Ovary (tissue), 9 donors: ENCODE measurements around the gene LPIN1. TPM values are rescaled to one million over a fixed set of nuclear protein-coding genes. Genes with fewer than 3 reads are reported as not detected.

Experiments
- DNase-seq, 5 donors: peaks; one replicate each; pipeline ENCODE4 v3.0.0-alpha.2; 2019 to 2020
- H3K27ac ChIP-seq, 2 donors: fragments of 200-600 bp; one replicate each; pipeline versions ENCODE4 v1.5.1 to v1.8.0; 2019 to 2022
- H3K27me3 ChIP-seq: fragments of 200-600 bp; one replicate; pipeline ENCODE4 v1.8.0; 2022
- H3K36me3 ChIP-seq: fragments of 200-600 bp; sonication (generic); one replicate; pipeline ENCODE4 v1.5.1; 2019
- H3K4me1 ChIP-seq: one replicate; pipeline ENCODE4 v1.8.1; 2013; ENCODE audit warnings: mild to moderate bottlenecking, moderate library complexity; ENCODE audit not compliant: insufficient read depth
- H3K4me3 ChIP-seq: fragments of 200-600 bp; sonication (generic); one replicate; pipeline ENCODE4 v1.5.1; 2017
- H3K9me3 ChIP-seq, 2 donors: fragments of 200-600 bp in 1 of 2; sonication (generic) in 1 of 2; one replicate each; pipeline versions ENCODE4 v1.5.1 to v1.8.1; 2013 to 2019; ENCODE audit warnings: mild to moderate bottlenecking in 1 of 2, moderate library complexity in 1 of 2
- CTCF ChIP-seq, 3 donors: fragments of 450-650 bp in 2 of 3; fragments of 200-600 bp in 1 of 3; IDR thresholded peaks; one replicate each; pipeline versions ENCODE4 v1.5.1 to v1.8.0; 2016 to 2022; ENCODE audit warnings: antibody characterized with exemption in 3 of 3, mild to moderate bottlenecking in 1 of 3
- EP300 ChIP-seq: sonication (generic); formaldehyde crosslinking; IDR thresholded peaks from one replicate; pipeline ENCODE4 v1.6.1; 2017; ENCODE audit warnings: antibody characterized with exemption
- POLR2A ChIP-seq: fragments of 450-650 bp; IDR thresholded peaks from one replicate; pipeline ENCODE4 v1.6.1; 2017; ENCODE audit warnings: antibody characterized with exemption, mild to moderate bottlenecking, moderate library complexity
- whole genome bisulfite sequencing, 3 donors: extraction: QIAGEN DNeasy Blood & Tissue Kit in 1 of 3; methylation state at CpG; one replicate each; pipeline versions ENCODE4 v1.1.5 to v1.1.7; 2013 to 2017; 5-methylcytosine and 5-hydroxymethylcytosine counted together
- intact Hi-C, 4 donors: fragments of 100-400 bp; cut with DNase I; formaldehyde crosslinking; loops; one replicate each; pipeline versions ENCODE4 v1.11.0 to v1.15.1; 2022 to 2023
- polyA plus RNA-seq, 2 donors: library from polyadenylated mRNA; stranded (reverse); fragments of 200-250 nt in 1 of 2; fragments of 350-450 nt in 1 of 2; fragmentation: Illumina TruSeq in 1 of 2; extraction: RNeasy Lipid Tissue Mini Kit (QIAGEN cat#74804) in 1 of 2; gene quantifications; one replicate each; pipeline ENCODE4 v1.2.3, GENCODE V29; 2013 to 2014
- total RNA-seq, 7 donors: library from RNA; depleted of rRNA in 2 of 7; stranded (reverse); fragments of >200 nt in 2 of 7; fragmentation: NEBNext Ultra II Directional in 3 of 7; extraction: Animal tissue kit (Norgen Biotek cat#: 25700) in 3 of 7; gene quantifications; one replicate each; pipeline versions ENCODE4 v1.1.0 to v1.2.4, GENCODE V29; 2016 to 2023
- donor health status: DM: no; HTN: no; CAD: no; lungs with moderate emphysema.
- donor health status: DM: no; HTN: no; CAD: no.
- donor health status: Bipolar disorder and iron deficiency.
- donor health status: DM: yes; HTN: yes; CAD: no.
- donor health status: DM: no; HTN: no; CAD: no.
- donor health status: DM: yes; HTN: yes; CAD: no.

LPIN1 gene
- total and polyA plus RNA-seq, 9 donors = 19.9 to 144 (median 50.8) TPM

- no peaks in the 10 kb centered on the region for H3K9me3 ChIP-seq
- H3K4me3 ChIP-seq = no peak overlapping the region
- intact Hi-C loops = loop anchor here in 3 of 4 donors (5.0 kb wide), 2 partner anchors 44 to 49 kb away; partner anchors contain the start of gene LPIN1 (in 2 of the 3)
- H3K27me3 ChIP-seq = no peaks in the 10 kb centered on the region
- 18 to 31% (median 22%) methylated on average over 24 of the region's 24 CpGs for WGBS, 3 donors
- peak; percentile 5 to 47 (median 45) for TF ChIP-seq CTCF (IDR thresholded peaks at IDR 0.05)
- TF ChIP-seq POLR2A = no peak
- TF ChIP-seq EP300 = peak; percentile 88
- H3K36me3 ChIP-seq = no peaks in the 10 kb centered on the region
- peak; percentile 80 to 94 (median 90) for DNase-seq
- H3K4me1 ChIP-seq = peaks cover 16% of the 10 kb centered on the region
- H3K27ac ChIP-seq = peak overlapping the region; percentile 80 to 90
These were observed 48.2 kb upstream of the LPIN1 start for GRCh38 chr2:11698009-11698922.

- H3K4me3 ChIP-seq = no peak overlapping the region
- H3K4me1 ChIP-seq = peaks cover 15% of the 10 kb centered on the region
- WGBS, 3 donors = 72 to 74% (median 73%) methylated on average over 9 of the region's 9 CpGs
- DNase-seq = no peak
- no peaks in the 10 kb centered on the region for H3K9me3 ChIP-seq
- H3K36me3 ChIP-seq = no peaks in the 10 kb centered on the region
- H3K27me3 ChIP-seq = no peaks in the 10 kb centered on the region
- no peak overlapping the region for H3K27ac ChIP-seq
- intact Hi-C loops = loop anchor here in 3 of 4 donors (5.0 kb wide), 2 partner anchors 42 to 47 kb away; partner anchors contain the start of gene LPIN1 (in 2 of the 3)
- no peak for TF ChIP-seq CTCF (IDR thresholded peaks at IDR 0.05)
- no peak for TF ChIP-seq POLR2A
- no peak for TF ChIP-seq EP300
These were observed 46.5 kb upstream of the LPIN1 start for GRCh38 chr2:11699686-11700670.

GRCh38 chr2:11701206-11701605, 45.2 kb upstream of the LPIN1 start:
- no peaks in the 10 kb centered on the region for H3K27me3 ChIP-seq
- TF ChIP-seq POLR2A (no peak), EP300 (no peak), CTCF (IDR thresholded peaks at IDR 0.05) (no peak)
- H3K9me3 ChIP-seq = no peaks in the 10 kb centered on the region
- DNase-seq = no peak
- no peaks in the 10 kb centered on the region for H3K36me3 ChIP-seq
- peaks cover 15% of the 10 kb centered on the region for H3K4me1 ChIP-seq
- no peak overlapping the region for H3K4me3 ChIP-seq
- 80 to 95% (median 95%) methylated on average over 5 of the region's 5 CpGs for WGBS, 3 donors
- intact Hi-C loops = no loop called here
- H3K27ac ChIP-seq = no peak overlapping the region

- H3K4me3 ChIP-seq = no peak overlapping the region
- no peak for DNase-seq
- H3K36me3 ChIP-seq = no peaks in the 10 kb centered on the region
- 75 to 82% (median 75%) methylated on average over 14 of the region's 14 CpGs for WGBS, 3 donors
- H3K27ac ChIP-seq = no peak overlapping the region
- no peak for TF ChIP-seq EP300
- no peaks in the 10 kb centered on the region for H3K9me3 ChIP-seq
- peaks cover 15% of the 10 kb centered on the region for H3K4me1 ChIP-seq
- intact Hi-C loops = no loop called here
- H3K27me3 ChIP-seq = no peaks in the 10 kb centered on the region
These were observed 44.6 kb upstream of the LPIN1 start for GRCh38 chr2:11701751-11702301.
